Bronchial epithelial cell (primary cell): Measurements from ENCODE around the gene NMD3. TPM values are rescaled to one million over a fixed set of nuclear protein-coding genes. Genes with fewer than 3 reads are reported as not detected.

Experiments
- DNase-seq: peaks from one replicate; pipeline ENCODE4 v3.0.0-alpha.2; 2010; ENCODE audit warnings: low read depth
- FAIRE-seq: peaks from 2 replicates; lab custom pipeline; 2011; peaks lifted over from hg19 to GRCh38; lab: Jason Lieb, UNC
- H3K27me3 ChIP-seq: 2 replicates; pipeline ENCODE4 v1.5.1; 2011; ENCODE audit warnings: low read length; ENCODE audit not compliant: control insufficient read depth, insufficient read depth
- H3K36me3 ChIP-seq: 2 replicates; pipeline ENCODE4 v1.5.1; 2011; ENCODE audit warnings: low read length; ENCODE audit not compliant: control insufficient read depth, insufficient read depth
- H3K4me3 ChIP-seq: 2 replicates; pipeline ENCODE4 v1.5.1; 2011; ENCODE audit warnings: mild to moderate bottlenecking, low read depth, low read length, control low read depth
- CTCF ChIP-seq: IDR thresholded peaks from 2 replicates; pipeline ENCODE4 v1.5.1; 2011; ENCODE audit warnings: mild to moderate bottlenecking, moderate library complexity, low read length, control low read depth, inconsistent platforms; ENCODE audit not compliant: insufficient read depth, severe bottlenecking
- total RNA-seq: library from RNA; depleted of rRNA; stranded (reverse); fragments of >200 nt; gene quantifications from 2 replicates; pipeline ENCODE4 v1.2.1, GENCODE V29; 2014

The NMD3 gene
- total RNA-seq, 1 donor from 2014 or later, result 153 TPM

DNA sequence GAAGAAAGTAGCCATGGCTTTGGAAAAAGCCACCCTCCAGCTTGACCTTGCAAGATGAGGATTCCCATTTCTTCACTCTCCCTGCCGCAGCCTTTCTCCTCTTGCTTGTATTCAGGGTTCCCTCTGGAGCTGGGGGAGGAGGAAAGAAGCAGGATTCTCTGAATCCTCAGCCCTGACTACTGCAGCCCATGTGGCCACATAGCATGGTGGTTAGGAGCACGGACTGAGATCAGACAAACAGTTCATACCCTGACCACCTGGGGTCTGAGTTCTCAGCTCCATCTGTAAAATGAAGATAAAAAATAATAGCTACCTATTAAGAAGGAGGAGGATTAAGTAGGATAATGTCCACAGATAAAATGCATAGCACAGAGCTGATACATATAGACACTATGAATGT is 72.3 kb downstream of the NMD3 start:
- no peak for TF ChIP-seq CTCF
- no peaks in the 10 kb centered on the region for H3K27me3 ChIP-seq
- FAIRE-seq (no peak), DNase-seq (no peak)
- no peaks in the 10 kb centered on the region for H3K36me3 ChIP-seq
- H3K4me3 ChIP-seq, result no peak overlapping the region

- DNase-seq (no peak), FAIRE-seq (peak; percentile 52)
- Histone ChIP-seq H3K36me3 (no peaks in the 10 kb centered on the region), H3K27me3 (no peaks in the 10 kb centered on the region), H3K4me3 (no peak overlapping the region)
- no peak for TF ChIP-seq CTCF
These were observed 74.2 kb downstream of the NMD3 start for GRCh38 chr3:161295325-161295724.

DNA sequence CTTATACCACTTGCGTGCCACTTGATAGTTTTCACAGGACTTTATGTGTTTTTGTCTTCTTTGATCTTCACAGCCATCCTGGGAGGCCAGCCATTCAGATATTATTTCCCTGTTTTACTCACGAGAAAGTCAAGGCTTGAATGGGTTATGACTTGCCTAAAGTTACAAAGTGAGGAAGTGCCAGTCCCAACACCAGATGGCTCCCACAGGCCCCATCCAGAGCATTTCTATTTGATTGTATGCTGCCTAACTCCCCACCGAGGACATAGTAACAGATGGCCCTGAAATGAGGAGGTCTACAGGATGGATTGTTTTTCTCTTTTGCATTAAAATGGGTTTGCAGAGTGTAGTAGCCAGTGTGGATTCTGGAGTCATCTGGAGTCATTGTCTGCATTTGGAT is 75.7 kb downstream of the NMD3 start:
- Histone ChIP-seq H3K27me3 (no peaks in the 10 kb centered on the region), H3K36me3 (no peaks in the 10 kb centered on the region), H3K4me3 (no peak overlapping the region)
- FAIRE-seq, result no peak
- DNase-seq, result no peak
- no peak for TF ChIP-seq CTCF

Other genes starting within 250 kb of the NMD3 start
- 7.2 and 7.4 TPM in 2 replicates for gene B3GALNT1, start 116.0 kb upstream of the NMD3 start, total RNA-seq
- 3.9 and 6.3 TPM in 2 replicates for gene SPTSSB, start 150.2 kb downstream of the NMD3 start, total RNA-seq